ENCODE measurements around the gene AGMAT.

DNA sequence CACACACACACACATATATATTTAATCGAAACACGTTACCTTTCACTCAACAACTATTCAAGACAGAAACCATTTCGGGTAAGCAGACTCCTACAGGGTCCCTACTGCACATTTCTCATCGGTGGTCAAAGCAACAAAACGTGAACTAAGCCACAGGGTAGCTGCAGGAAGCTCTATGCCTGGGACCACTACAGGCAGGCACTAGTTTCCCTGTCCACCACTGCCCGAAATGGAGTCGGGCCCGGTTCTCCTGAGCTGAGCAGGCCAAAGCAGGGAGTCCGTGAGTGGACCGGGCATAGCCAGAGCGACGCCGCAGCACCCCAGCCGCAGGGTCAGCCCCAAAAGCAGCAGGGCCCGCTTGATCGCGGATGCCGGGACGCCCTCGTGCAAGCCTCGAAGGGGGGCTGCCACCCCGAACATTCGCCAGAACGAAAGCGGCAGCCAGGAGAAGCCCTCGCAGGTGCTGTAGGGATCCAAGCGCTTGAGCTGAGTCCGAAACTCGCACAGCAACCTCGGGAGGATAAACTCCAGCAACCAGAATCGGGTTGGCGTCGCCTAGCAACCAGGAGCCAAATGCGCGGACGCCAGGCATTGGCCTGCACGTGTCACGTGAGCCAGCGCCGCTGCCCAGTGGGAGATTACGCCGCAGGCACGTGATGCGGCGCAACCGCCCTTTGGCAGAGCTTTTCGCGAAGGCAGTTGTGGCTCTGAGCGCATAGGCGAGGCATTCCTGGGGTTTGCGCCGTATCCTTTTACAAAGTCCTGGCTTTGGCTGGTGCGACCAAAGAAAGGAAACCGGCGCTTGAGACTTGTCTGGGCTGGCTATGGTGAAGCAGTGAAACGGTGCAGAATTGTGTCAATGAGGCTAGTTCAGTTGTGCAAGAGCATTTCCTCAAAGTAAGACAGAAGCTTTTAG lies 18.5 kb upstream of the AGMAT start:
- TF ChIP-seq MXI1 (IDR thresholded peaks at IDR 0.05; ENCODE audit: borderline replicate concordance, low read depth, low read length): no peak
- TF ChIP-seq POLR2A (IDR thresholded peaks at IDR 0.05; ENCODE audit: low read depth, low read length): no peak
- TF ChIP-seq, protein P1, sequence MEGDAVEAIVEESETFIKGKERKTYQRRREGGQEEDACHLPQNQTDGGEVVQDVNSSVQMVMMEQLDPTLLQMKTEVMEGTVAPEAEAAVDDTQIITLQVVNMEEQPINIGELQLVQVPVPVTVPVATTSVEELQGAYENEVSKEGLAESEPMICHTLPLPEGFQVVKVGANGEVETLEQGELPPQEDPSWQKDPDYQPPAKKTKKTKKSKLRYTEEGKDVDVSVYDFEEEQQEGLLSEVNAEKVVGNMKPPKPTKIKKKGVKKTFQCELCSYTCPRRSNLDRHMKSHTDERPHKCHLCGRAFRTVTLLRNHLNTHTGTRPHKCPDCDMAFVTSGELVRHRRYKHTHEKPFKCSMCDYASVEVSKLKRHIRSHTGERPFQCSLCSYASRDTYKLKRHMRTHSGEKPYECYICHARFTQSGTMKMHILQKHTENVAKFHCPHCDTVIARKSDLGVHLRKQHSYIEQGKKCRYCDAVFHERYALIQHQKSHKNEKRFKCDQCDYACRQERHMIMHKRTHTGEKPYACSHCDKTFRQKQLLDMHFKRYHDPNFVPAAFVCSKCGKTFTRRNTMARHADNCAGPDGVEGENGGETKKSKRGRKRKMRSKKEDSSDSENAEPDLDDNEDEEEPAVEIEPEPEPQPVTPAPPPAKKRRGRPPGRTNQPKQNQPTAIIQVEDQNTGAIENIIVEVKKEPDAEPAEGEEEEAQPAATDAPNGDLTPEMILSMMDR (conservative IDR thresholded peaks at IDR 0.05; ENCODE audit: low read depth, low read length): no peak
- TF ChIP-seq, protein P2, sequence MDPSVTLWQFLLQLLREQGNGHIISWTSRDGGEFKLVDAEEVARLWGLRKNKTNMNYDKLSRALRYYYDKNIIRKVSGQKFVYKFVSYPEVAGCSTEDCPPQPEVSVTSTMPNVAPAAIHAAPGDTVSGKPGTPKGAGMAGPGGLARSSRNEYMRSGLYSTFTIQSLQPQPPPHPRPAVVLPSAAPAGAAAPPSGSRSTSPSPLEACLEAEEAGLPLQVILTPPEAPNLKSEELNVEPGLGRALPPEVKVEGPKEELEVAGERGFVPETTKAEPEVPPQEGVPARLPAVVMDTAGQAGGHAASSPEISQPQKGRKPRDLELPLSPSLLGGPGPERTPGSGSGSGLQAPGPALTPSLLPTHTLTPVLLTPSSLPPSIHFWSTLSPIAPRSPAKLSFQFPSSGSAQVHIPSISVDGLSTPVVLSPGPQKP (IDR thresholded peaks at IDR 0.05; ENCODE audit: borderline replicate concordance, low read depth, low read length): no peak
- TF ChIP-seq CEBPB (IDR thresholded peaks at IDR 0.05; ENCODE audit: low read depth, low read length): peak; percentile 67; the same call in 1 of the 2 replicates
- TF ChIP-seq SMC3 (IDR thresholded peaks at IDR 0.05; ENCODE audit: low read depth, low read length): no peak
- TF ChIP-seq MAZ (IDR thresholded peaks at IDR 0.05; ENCODE audit: borderline replicate concordance, low read depth, low read length): no peak
- peak; percentile 86 for TF ChIP-seq BHLHE40 (IDR thresholded peaks at IDR 0.05; ENCODE audit: low read depth, low read length)
- TF ChIP-seq RAD21 (IDR thresholded peaks at IDR 0.05; ENCODE audit: low read length): no peak

Data from IMR-90 (cell line).